ENCODE measurements around the gene CFAP300.

Gene CFAP300

DNA sequence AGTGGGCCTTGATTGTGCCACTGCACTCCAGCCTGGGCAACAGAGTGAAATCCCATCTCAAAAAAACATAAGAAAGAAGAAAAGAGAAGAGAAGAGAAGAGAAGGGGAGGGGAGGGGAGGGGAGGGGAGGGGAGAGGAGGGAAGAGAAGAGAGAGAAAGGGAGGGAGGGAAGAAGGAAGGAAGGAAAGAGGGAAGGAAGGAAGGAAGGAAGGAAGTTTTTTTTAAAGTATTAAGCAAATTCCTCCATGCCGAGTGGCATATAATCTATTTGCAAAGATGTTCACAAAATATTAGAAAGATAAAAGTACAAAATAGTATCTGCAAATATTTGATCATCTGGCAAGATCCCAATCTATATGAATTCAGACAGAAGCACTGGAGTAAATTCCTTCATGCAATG lies 10.5 kb upstream of the CFAP300 start:
- no peaks in the 10 kb centered on the region for H3K9me3 Mint-ChIP-seq
- no peak for DNase-seq
- no peak overlapping the region for H3K27ac Mint-ChIP-seq
- H3K4me1 Mint-ChIP-seq, result no peaks in the 10 kb centered on the region
- no peaks in the 10 kb centered on the region for H3K36me3 Mint-ChIP-seq
- H3K4me3 Mint-ChIP-seq, result no peak overlapping the region
- H3K27me3 Mint-ChIP-seq, result no peaks in the 10 kb centered on the region
- CTCF ChIA-PET, result no interaction called here

DNA sequence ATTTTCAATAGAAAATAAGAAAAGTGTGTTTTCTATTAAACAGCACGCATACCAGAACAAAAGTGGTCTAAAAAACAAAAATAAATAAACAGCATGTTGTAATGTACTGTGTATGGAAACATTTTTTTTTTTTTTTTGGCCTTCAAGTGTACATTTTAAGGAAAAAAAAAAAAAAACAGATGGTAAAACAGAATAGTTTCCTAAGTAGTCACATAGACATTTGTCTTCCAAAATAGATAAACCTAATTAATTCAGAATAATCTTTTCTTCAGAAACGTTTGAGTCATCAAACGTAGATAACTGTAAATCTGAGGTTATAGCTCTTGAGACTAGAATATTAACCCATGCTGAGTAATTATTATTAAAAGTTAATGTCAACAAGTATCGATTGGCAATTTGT lies 396 bp upstream of the CFAP300 start:
- no peak overlapping the region for H3K4me3 Mint-ChIP-seq

GRCh38 chr11:102050927-102051575 lies 3.8 kb downstream of the CFAP300 start:
- H3K27me3 Mint-ChIP-seq, result peaks cover 30% of the 10 kb centered on the region
- H3K36me3 Mint-ChIP-seq, result no peaks in the 10 kb centered on the region
- H3K4me3 Mint-ChIP-seq, result no peak overlapping the region
- CTCF ChIA-PET, result interaction anchor here (1.3 kb wide), 1 partner anchor 43 kb away, joined by 3 read pairs; no protein-coding TSS in a partner anchor
- peaks cover 9% of the 10 kb centered on the region for H3K4me1 Mint-ChIP-seq
- H3K27ac Mint-ChIP-seq, result no peak overlapping the region
- no peak for DNase-seq
- H3K9me3 Mint-ChIP-seq, result no peaks in the 10 kb centered on the region

More for the DNA sequence above, 396 bp upstream of the CFAP300 start:
- Mint-ChIP-seq H3K27me3 (peaks cover 32% of the 10 kb centered on the region), H3K9me3 (no peaks in the 10 kb centered on the region), H3K27ac (no peak overlapping the region), H3K36me3 (no peaks in the 10 kb centered on the region), H3K4me1 (peaks cover 9% of the 10 kb centered on the region)
- CTCF ChIA-PET, result interaction anchor here (0.7 kb wide), 1 partner anchor 34 kb away, joined by 3 read pairs; no protein-coding TSS in a partner anchor
- DNase-seq, result no peak

GRCh38 chr11:102061276-102061675 lies 14.0 kb downstream of the CFAP300 start:
- H3K4me1 Mint-ChIP-seq, result no peaks in the 10 kb centered on the region
- H3K36me3 Mint-ChIP-seq, result no peaks in the 10 kb centered on the region
- H3K4me3 Mint-ChIP-seq, result no peak overlapping the region
- no peak for DNase-seq
- peaks cover 4% of the 10 kb centered on the region for H3K27me3 Mint-ChIP-seq
- H3K27ac Mint-ChIP-seq, result no peak overlapping the region
- H3K9me3 Mint-ChIP-seq, result no peaks in the 10 kb centered on the region
- CTCF ChIA-PET, result no interaction called here

- Mint-ChIP-seq H3K4me3 (no peak overlapping the region), H3K9me3 (no peaks in the 10 kb centered on the region), H3K4me1 (no peaks in the 10 kb centered on the region), H3K27ac (no peak overlapping the region), H3K27me3 (peaks cover 4% of the 10 kb centered on the region), H3K36me3 (no peaks in the 10 kb centered on the region)
- CTCF ChIA-PET, result no interaction called here
- DNase-seq, result no peak
Measured at GRCh38 chr11:102062106-102062505, 14.9 kb downstream of the CFAP300 start.

DNA sequence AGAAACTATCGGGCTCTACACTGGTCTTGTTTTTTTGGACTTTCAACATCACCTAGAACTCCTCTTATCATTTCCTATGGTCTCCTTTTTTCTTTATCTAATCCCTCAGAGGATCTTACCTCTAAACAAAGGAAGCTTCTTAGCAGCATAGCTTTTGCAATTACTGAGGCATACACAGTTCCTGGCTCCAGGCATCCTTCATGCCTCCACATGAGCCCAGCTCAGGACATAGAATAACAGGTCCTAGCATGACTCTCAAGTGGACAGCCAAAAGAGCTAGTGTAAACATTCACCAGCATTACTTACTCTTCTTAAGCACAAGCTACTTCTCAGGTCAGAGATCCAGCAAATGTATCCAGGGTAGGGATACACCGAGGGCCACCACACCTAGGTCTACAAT lies 17.1 kb downstream of the CFAP300 start:
- DNase-seq, result no peak
- no peaks in the 10 kb centered on the region for H3K9me3 Mint-ChIP-seq
- H3K27me3 Mint-ChIP-seq, result peaks cover 4% of the 10 kb centered on the region
- H3K4me3 Mint-ChIP-seq, result no peak overlapping the region
- no peak overlapping the region for H3K27ac Mint-ChIP-seq
- no peaks in the 10 kb centered on the region for H3K4me1 Mint-ChIP-seq
- CTCF ChIA-PET, result no interaction called here
- H3K36me3 Mint-ChIP-seq, result no peaks in the 10 kb centered on the region

DNA sequence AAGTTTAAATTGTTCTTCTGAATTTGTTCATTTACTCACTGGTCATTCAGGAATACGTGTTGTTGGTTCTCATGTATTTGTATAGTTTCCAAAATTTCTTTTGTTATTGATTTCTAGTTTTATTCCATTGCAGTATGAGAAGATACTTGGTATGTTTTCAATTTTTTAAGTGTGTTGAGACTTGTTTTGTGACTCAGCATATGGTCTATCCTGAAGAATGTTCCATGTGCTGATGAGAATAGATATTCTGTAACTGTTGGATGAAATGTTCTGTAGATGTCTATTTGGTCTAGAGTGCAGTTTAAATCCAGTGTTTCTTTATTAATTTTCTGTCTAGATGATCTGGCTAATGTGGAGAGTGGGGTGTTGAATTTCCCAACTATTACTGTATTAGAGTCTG lies 23.5 kb downstream of the CFAP300 start:
- Mint-ChIP-seq H3K27me3 (no peaks in the 10 kb centered on the region), H3K9me3 (peaks cover 11% of the 10 kb centered on the region), H3K36me3 (no peaks in the 10 kb centered on the region), H3K4me1 (no peaks in the 10 kb centered on the region), H3K4me3 (no peak overlapping the region), H3K27ac (no peak overlapping the region)
- no peak for DNase-seq
- CTCF ChIA-PET, result no interaction called here

DNA sequence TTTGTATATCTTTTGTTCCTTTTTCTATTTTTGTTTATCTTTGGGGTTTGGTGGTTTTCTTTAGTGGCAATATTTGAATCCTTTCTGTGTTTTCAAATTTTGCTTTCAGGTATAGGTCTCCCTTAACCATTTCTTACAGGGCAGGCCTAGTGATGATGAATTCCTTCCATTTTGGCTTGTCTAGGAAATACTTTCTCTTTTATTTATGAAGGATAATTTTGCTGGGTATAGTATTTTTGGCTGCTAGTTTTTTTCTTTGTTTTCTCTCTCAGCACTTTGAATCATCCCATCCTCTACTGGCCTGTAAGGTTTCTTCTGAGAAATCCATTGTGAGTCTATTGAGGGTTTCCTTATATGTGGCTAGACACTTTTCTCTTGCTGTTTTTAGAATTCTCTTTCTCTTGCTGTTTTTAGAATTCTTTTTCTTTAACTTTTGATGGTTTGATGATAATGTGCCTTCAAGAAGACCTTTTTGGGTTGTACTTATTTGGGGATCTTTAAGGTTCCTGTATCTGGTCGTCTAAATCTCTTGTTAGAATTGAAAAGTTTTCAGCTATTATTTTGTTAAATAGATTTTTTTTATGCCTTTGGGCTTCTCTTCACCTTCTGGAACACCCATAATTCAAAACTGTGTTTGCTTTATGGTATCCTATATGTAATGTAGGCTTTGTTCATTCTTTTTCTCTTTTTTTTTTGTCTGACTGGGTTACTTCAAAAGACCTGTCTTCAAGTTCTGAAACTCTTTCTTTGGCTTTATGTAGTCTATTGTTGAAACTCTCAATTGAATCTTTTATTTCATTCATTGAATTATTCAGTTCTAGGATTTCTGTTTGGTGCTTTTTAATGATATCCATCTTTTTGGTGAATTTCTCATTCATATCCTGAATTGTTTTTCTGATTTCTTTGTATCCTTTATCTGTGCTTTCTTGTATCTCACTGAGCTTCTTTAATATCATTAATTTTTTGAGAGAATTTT lies 24.5 kb downstream of the CFAP300 start:
- Mint-ChIP-seq H3K4me1 (no peaks in the 10 kb centered on the region), H3K36me3 (no peaks in the 10 kb centered on the region), H3K27ac (no peak overlapping the region), H3K9me3 (peaks cover 11% of the 10 kb centered on the region), H3K4me3 (no peak overlapping the region), H3K27me3 (peaks cover 4% of the 10 kb centered on the region)
- no peak for DNase-seq
- CTCF ChIA-PET, result no interaction called here

DNA sequence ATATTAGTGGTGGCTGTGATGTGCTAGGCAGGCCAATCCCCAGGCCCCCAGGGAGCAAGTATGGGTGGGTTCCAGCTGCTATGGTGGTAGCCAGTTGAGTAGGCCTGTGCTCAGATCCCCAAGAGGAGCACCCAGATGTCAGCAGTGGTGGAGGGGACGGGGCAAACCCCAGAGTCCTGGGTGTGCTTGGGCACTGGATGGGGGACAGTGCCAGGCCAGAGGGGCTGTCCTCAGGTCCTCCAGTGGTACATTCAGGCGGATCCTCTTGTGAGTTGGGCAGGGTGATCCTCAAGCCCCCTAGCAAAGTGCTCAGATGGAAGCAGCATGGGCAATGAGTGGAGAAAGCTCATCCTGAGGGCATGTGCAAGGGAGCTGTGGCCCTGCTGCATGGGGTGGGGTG lies 26.0 kb downstream of the CFAP300 start:
- H3K27ac Mint-ChIP-seq, result no peak overlapping the region
- no peaks in the 10 kb centered on the region for H3K36me3 Mint-ChIP-seq
- no peak for DNase-seq
- CTCF ChIA-PET, result no interaction called here
- no peaks in the 10 kb centered on the region for H3K4me1 Mint-ChIP-seq
- H3K9me3 Mint-ChIP-seq, result peaks cover 11% of the 10 kb centered on the region
- H3K4me3 Mint-ChIP-seq, result no peak overlapping the region
- H3K27me3 Mint-ChIP-seq, result peaks cover 4% of the 10 kb centered on the region

- no peak overlapping the region for H3K27ac Mint-ChIP-seq
Measured at GRCh38 chr11:102079625-102080024, 32.4 kb downstream of the CFAP300 start.

GRCh38 chr11:102081313-102081712 lies 34.1 kb downstream of the CFAP300 start:
- no peaks in the 10 kb centered on the region for H3K4me1 Mint-ChIP-seq
- no peaks in the 10 kb centered on the region for H3K27me3 Mint-ChIP-seq
- H3K36me3 Mint-ChIP-seq, result no peaks in the 10 kb centered on the region
- H3K9me3 Mint-ChIP-seq, result no peaks in the 10 kb centered on the region
- DNase-seq, result no peak
- CTCF ChIA-PET, result no interaction called here
- no peak overlapping the region for H3K27ac Mint-ChIP-seq
- H3K4me3 Mint-ChIP-seq, result no peak overlapping the region

More at GRCh38 chr11:102079625-102080024, 32.4 kb downstream of the CFAP300 start:
- H3K4me1 Mint-ChIP-seq, result no peaks in the 10 kb centered on the region
- H3K36me3 Mint-ChIP-seq, result no peaks in the 10 kb centered on the region
- CTCF ChIA-PET, result no interaction called here
- no peak for DNase-seq
- no peak overlapping the region for H3K4me3 Mint-ChIP-seq
- H3K9me3 Mint-ChIP-seq, result no peaks in the 10 kb centered on the region
- H3K27me3 Mint-ChIP-seq, result peaks cover 4% of the 10 kb centered on the region

GRCh38 chr11:102085864-102086551 lies 38.8 kb downstream of the CFAP300 start:
- no peaks in the 10 kb centered on the region for H3K9me3 Mint-ChIP-seq
- no peak overlapping the region for H3K27ac Mint-ChIP-seq
- H3K27me3 Mint-ChIP-seq, result peaks cover 4% of the 10 kb centered on the region
- no peaks in the 10 kb centered on the region for H3K36me3 Mint-ChIP-seq
- DNase-seq, result no peak
- H3K4me3 Mint-ChIP-seq, result no peak overlapping the region
- no peaks in the 10 kb centered on the region for H3K4me1 Mint-ChIP-seq
- CTCF ChIA-PET, result no interaction called here

GRCh38 chr11:102097186-102097585 lies 49.9 kb downstream of the CFAP300 start:
- CTCF ChIA-PET, result no interaction called here
- Mint-ChIP-seq H3K4me1 (no peaks in the 10 kb centered on the region), H3K27me3 (no peaks in the 10 kb centered on the region), H3K9me3 (no peaks in the 10 kb centered on the region), H3K4me3 (no peak overlapping the region), H3K36me3 (no peaks in the 10 kb centered on the region), H3K27ac (no peak overlapping the region)
- DNase-seq, result no peak

DNA sequence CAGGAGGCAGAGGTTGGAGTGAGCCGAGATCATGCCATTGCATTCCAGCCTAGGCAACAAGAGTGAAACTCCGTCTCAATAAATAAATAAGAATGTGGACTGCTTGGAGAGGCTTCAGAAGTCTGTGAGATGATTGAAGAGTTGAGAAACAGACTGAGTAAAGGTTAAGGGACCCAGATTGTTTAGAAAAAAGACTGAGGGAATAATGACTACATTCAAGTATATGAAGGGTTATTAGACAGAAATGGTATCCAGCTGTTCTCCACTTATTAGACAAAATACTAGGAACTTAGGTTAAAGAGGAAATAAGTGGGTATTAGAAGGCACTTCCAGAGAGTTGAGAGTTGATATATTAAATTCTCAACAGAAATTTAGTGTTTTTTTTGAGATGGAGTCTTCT lies 52.5 kb downstream of the CFAP300 start:
- Mint-ChIP-seq H3K36me3 (no peaks in the 10 kb centered on the region), H3K27ac (no peak overlapping the region), H3K4me1 (no peaks in the 10 kb centered on the region), H3K4me3 (no peak overlapping the region), H3K27me3 (no peaks in the 10 kb centered on the region), H3K9me3 (no peaks in the 10 kb centered on the region)
- DNase-seq, result no peak
- CTCF ChIA-PET, result no interaction called here
